ENCODE data around the gene AGPAT4. TPM values are rescaled to one million over a fixed set of nuclear protein-coding genes. Genes with fewer than 3 reads are reported as not detected.

AGPAT4 gene
- total and polyA plus RNA-seq, 2 donors (not counting 3 experiments of a cell fraction or from before 2014, with no cell fraction given): 10.2 to 15.2 TPM

DNA sequence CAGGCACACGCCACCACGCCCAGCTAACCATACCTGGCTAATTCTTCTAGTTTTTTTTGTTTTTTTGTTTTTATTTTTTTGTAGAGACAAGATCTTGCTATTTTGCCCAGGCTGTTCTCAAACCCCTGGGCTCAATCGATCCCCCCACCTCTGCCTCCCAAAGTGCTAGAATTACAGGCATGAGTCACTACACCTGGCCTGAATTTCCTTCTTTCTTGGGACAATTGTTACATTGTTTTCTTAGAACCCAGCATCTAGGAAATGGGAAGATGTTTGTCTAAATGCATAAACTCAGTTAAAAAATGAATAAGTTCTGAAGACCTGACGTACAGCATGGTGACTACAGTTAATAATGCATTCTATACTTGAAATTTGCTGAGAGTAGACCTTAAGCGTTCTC, 10.8 kb upstream of the AGPAT4 start:
- no peaks in the 10 kb centered on the region for H4K20me1 ChIP-seq (replicated peaks; ENCODE audit: control insufficient read depth, extremely low read depth, insufficient read depth, low read length)
- H3K27ac ChIP-seq (ENCODE audit: insufficient read depth, low read depth, low read length): no peak overlapping the region
- H3K36me3 ChIP-seq (ENCODE audit: control insufficient read depth in 2 of 2, extremely low read depth in 1 of 2, insufficient read depth in 2 of 2, low read length in 2 of 2): no peaks in the 10 kb centered on the region
- no peak overlapping the region for H3K9ac ChIP-seq (replicated peaks; ENCODE audit: extremely low read depth, insufficient read depth, low read length)
- H3K4me2 ChIP-seq (ENCODE audit: insufficient read depth, low read length): no peak overlapping the region
- no peak overlapping the region for H2AFZ ChIP-seq (ENCODE audit: low read depth, low read length)
- intact Hi-C loops (cut with micrococcal nuclease) (no loop called here), dilution Hi-C loops (cut with MboI; ENCODE audit: extremely low pct_ligation_motif_present, low sequenced_read_pairs) (no loop called here)
- POLR2A ChIA-PET: no interaction called here
- H3K9me1 ChIP-seq (replicated peaks; ENCODE audit: control insufficient read depth, extremely low read depth, insufficient read depth, low read length): no peaks in the 10 kb centered on the region
- no peaks in the 10 kb centered on the region for H3K9me3 ChIP-seq (replicated peaks; ENCODE audit: control insufficient read depth, insufficient read depth, low read length)
- CTCF ChIA-PET: no interaction called here
- no peak for FAIRE-seq
- no TSS peak for BruUV-seq (replicated peaks)
- H3K4me3 ChIP-seq (replicated peaks in 1 of 3; ENCODE audit: insufficient read depth in 1 of 3, low read depth in 1 of 3, low read length in 3 of 3): no peak overlapping the region
- DNase-seq (ENCODE audit: low read depth, low spot score): no peak
- H3K27me3 ChIP-seq (ENCODE audit: control insufficient read depth in 2 of 2, insufficient read depth in 2 of 2, low read length in 2 of 2): peaks cover 6 to 8% of the 10 kb centered on the region in 2 experiments
- TF ChIP-seq GATA2 (IDR thresholded peaks at IDR 0.05; ENCODE audit: insufficient read depth, insufficient read length, low read depth, low read length): no peak
- TF ChIP-seq CTCF (IDR thresholded peaks at IDR 0.05; ENCODE audit: extremely low read depth in 1 of 2, insufficient read depth in 1 of 2, low read depth in 1 of 2, low read length in 2 of 2): no peak
- no peak for TF ChIP-seq POLR2AphosphoS5 (IDR thresholded peaks at IDR 0.05; ENCODE audit: insufficient read depth, low read depth, low read length)
- TF ChIP-seq EZH2 (IDR thresholded peaks at IDR 0.05; ENCODE audit: borderline replicate concordance, low read depth, low read length, severe bottlenecking): no peak
- no peak for TF ChIP-seq POLR2A (IDR thresholded peaks at IDR 0.05; ENCODE audit: low read depth, low read length)
- TF ChIP-seq, protein P1, sequence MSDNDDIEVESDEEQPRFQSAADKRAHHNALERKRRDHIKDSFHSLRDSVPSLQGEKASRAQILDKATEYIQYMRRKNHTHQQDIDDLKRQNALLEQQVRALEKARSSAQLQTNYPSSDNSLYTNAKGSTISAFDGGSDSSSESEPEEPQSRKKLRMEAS (IDR thresholded peaks at IDR 0.05; ENCODE audit: insufficient read depth, insufficient read length): no peak
- TF ChIP-seq FOS (IDR thresholded peaks at IDR 0.05; ENCODE audit: borderline replicate concordance, insufficient read depth, low read length): no peak
- H3K4me1 ChIP-seq (ENCODE audit: control insufficient read depth, extremely low read depth, insufficient read depth, low read length): no peaks in the 10 kb centered on the region
- H3K79me2 ChIP-seq (ENCODE audit: control insufficient read depth, insufficient read depth, low read length): no peaks in the 10 kb centered on the region
